NCI-H146 (cell line): ENCODE data around the gene NCAM2.
"Not testable (repeated sequence)": the region's sequence is repeated elsewhere in the genome, so short reads cannot be mapped to it uniquely, and the experiment has no call there.

ENCODE experiments used
- DNase-seq: peaks from one replicate; lab custom pipeline; 2025; lab: John Stamatoyannopoulos, UW

The NCAM2 gene

GRCh38 chr21:21103692-21104091 lies 105.5 kb downstream of the NCAM2 start:
- DNase-seq: no peak

- no peak for DNase-seq
These were observed 111.5 kb downstream of the NCAM2 start for GRCh38 chr21:21109736-21110135.

- no peak for DNase-seq
These were observed 113.2 kb downstream of the NCAM2 start for GRCh38 chr21:21111309-21111920.

- no peak for DNase-seq
These were observed 116.3 kb downstream of the NCAM2 start for GRCh38 chr21:21114461-21114860.

- DNase-seq: no peak
These were observed 120.9 kb downstream of the NCAM2 start for GRCh38 chr21:21119091-21119490.

- DNase-seq: no peak
These were observed 124.5 kb downstream of the NCAM2 start for GRCh38 chr21:21122680-21123079.

- DNase-seq: no peak
These were observed 134.2 kb downstream of the NCAM2 start for GRCh38 chr21:21132390-21132789.

GRCh38 chr21:21137986-21138385 lies 139.8 kb downstream of the NCAM2 start:
- no peak for DNase-seq

GRCh38 chr21:21146587-21147373 lies 148.6 kb downstream of the NCAM2 start:
- no peak for DNase-seq

- DNase-seq: no peak
These were observed 149.2 kb downstream of the NCAM2 start for GRCh38 chr21:21147374-21147745.

GRCh38 chr21:21148009-21148408 lies 149.8 kb downstream of the NCAM2 start:
- peak; percentile 13 for DNase-seq

- DNase-seq: no peak
These were observed 150.3 kb downstream of the NCAM2 start for GRCh38 chr21:21148514-21148913.

- DNase-seq: not testable (repeated sequence)
These were observed 151.2 kb downstream of the NCAM2 start for GRCh38 chr21:21149445-21149844.

- no peak for DNase-seq
These were observed 153.0 kb downstream of the NCAM2 start for GRCh38 chr21:21151231-21151630.

GRCh38 chr21:21156397-21156796 lies 158.2 kb downstream of the NCAM2 start:
- no peak for DNase-seq

GRCh38 chr21:21156957-21157356 lies 158.7 kb downstream of the NCAM2 start:
- no peak for DNase-seq

GRCh38 chr21:21158376-21158918 lies 160.2 kb downstream of the NCAM2 start:
- no peak for DNase-seq

GRCh38 chr21:21159253-21159899 lies 161.2 kb downstream of the NCAM2 start:
- DNase-seq: no peak

- DNase-seq: no peak
These were observed 164.6 kb downstream of the NCAM2 start for GRCh38 chr21:21162786-21163185.

- DNase-seq: peak; percentile 65
These were observed 165.7 kb downstream of the NCAM2 start for GRCh38 chr21:21163904-21164303.

- DNase-seq: no peak
These were observed 166.9 kb downstream of the NCAM2 start for GRCh38 chr21:21165063-21165645.

- no peak for DNase-seq
These were observed 176.5 kb downstream of the NCAM2 start for GRCh38 chr21:21174676-21175075.
